Activated T-helper 1 cell treated with Interleukin-2 at 50 U/mL for 16 hours (primary cell): ENCODE data around the gene LEF1.

Experiments
- DNase-seq: peaks from one replicate; pipeline ENCODE4 v3.0.0-alpha.2; 2020; ENCODE audit warnings: low read depth

LEF1 gene

DNA sequence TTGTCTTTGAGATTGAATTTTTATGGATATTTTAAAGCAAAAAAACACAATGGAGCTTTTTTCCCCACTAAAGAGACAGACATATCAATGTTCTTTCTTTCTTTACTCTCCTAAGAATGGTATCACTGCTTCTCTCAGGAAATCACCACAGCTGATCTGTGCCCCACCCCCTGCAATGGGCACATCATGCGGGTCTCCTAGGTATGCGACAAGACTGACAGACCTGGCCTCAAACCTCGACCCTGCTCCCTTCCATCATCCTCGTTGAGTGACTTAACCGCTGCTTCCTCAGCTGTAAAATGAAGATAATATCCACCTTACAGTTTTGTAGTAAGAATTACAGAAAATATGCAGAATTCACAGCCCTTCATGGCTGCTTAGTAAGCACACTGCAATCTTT is 58.3 kb downstream of the LEF1 start:
- DNase-seq, result no peak

DNA sequence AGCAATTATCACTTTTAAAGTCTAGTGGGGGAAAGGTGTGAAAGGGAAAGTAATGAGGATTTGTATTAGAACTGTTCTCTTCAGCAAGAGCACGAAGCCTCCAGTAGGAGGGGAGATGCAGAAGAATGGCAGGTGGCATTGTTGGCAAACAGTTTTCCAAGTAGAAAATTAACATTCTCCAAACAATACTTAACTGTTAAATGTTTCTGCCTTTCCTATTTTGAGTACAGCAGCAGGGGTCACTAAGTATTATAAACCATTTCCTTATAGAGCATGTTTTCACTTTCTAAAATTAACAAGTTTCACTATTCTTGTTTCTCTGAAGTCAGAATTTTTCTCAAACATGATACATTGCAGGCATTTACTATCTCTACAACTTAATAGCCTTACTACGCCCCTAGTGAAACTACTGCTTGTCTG is 58.7 kb downstream of the LEF1 start:
- DNase-seq, result no peak

DNA sequence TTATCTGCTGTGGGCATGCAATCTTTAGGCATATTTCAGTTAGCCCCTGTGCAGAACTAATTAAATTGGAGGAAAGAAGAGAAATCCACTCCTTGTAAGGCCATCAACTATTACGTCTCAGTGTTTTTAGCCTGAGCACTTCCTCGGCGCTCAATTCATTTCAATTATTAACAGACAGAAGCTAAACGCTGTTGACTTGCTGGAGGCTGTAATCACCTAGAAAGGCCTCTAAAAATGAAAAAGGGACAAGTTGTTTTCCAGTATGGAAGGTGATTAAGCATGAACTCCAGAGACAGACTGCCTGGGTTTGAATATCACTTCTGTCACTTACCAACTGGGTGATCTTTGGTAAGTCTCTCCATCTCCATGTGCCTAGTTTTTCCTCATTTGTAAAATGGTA is 59.6 kb downstream of the LEF1 start:
- no peak for DNase-seq

DNA sequence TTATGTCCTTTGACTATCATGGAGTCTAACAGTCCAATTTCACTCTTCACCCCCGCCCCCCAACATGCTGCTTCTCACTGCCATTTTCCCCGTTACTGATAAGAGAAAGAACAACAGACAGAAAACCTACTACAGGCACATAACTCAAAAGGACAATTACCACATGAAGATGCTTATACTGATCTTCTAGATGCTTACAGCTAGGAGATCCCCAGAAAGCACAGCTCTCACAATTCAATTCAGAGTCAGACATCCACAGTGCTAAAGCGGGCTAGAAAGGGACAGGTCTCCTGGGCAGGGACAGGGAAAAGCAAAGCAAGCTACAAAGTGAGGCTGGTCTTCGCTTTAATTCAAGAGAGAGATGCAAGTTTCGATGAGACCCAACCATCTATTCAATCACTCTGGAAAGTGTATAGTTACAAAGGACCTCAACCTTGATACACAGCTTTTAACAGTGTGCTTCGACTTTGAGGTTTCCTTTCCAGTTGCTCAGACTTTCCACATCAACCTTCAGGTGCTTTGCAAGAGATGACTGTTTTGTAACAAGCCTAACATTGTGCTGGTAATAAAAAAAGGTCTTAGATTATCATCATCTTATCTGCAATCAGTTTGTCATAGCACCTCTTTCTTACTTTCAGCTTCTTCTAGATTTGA is 60.9 kb downstream of the LEF1 start:
- no peak for DNase-seq

DNA sequence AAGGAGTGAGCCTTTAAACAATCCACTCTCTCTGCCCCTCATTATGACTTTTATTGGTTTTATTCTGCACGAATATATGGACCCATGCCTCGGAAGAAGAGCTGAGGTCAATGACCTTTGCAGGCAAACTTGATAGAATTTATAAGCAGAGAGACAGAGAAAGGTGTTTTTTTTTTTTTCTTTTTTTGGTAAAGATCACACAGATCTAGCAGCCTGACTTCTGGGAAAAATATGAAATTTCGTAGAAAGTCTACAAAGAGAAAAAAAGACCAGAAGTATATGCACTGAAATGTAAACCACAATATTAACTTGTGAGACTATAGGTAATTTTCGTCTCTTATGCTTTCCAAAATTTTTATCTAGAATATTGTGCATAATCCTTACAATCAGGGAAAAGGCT is 61.6 kb downstream of the LEF1 start:
- DNase-seq, result no peak

DNA sequence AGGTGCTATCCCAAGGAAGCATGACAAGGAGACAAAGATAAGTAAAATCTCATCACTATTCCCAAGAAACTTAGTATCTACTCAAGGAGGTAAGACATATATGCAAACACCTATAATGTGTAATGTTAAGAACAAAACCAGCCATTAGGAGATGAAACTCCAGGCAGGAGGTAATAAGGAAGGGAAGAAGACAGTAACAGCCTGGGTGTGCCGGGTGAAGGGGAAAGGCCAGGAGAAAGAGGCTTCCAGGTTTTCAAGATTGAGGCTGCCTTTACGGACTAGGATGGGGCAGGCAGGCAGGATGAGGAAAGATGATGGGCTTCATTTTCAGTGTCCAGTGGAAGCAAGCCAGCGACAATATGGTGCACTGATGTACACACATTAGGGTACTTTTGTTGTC is 62.5 kb downstream of the LEF1 start:
- DNase-seq, result no peak

DNA sequence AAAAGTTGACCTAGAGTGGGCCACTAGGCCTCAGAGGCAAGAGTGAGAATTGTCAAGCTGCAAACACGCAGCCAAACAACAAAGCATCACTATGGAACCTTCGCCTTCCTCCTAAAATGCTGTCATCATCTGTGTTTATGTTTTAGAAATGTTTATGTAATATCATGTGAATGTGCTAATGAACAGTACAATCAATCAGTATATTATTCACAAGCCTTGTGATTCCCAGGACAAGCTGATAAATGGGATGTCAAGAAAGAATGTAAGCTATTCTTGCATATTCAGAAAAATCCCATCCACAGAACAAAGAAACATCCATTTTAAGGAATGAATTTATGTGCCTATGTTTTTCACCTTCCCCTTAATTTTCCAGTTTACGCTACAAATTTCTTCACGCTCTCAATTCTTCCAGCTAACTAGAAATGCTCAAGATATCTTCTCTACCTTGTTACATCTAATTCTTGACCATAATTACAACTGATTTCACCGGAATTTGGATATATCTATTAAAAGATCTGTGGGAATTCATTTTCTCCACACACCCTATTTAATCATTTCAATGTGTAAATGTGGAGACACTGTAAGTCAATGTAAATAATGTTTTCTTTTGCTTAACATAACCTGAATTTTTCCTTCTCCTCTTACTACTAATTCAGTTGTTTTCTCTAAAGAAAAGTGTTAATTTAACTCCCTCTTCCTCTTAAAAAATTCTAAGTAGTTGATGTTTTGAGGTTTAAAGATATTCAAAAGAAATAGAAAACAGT is 65.5 kb downstream of the LEF1 start:
- no peak for DNase-seq

DNA sequence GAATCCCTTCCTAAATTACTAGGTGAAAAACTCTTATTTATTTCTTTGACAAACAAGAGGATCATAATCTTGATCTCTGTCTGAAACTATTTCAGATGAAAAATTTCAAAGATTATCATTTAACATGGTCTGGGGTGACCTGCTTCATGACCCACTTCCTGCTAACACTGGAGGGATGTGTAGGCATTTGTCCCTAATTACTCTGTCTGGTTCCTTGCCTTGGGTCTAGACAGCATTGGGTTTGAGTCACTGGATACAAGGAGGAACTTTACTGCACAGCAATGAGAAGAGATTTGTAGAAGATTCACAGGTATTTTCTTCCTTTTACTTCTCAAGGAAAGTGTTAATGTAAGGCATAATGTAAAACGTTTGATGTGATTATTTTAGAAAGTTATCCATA is 67.9 kb downstream of the LEF1 start:
- DNase-seq, result no peak

DNA sequence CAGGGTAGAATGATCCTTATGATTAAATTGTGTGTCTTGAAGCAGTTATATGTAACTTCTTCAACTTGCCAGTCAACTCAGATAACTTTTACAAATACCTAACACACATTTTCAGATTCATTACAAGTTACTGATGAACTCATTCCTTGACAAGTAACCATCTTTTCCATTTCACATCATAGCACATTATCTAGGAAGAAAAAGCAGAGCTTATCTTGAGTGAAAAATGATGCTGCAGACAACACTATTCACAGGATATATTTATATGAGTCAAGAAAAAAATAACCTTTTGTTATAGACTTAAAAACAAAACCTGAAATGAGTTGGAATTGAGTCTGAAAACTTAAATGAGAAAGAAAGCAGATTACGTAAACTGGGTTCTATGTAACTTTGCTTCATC is 68.9 kb downstream of the LEF1 start:
- no peak for DNase-seq

DNA sequence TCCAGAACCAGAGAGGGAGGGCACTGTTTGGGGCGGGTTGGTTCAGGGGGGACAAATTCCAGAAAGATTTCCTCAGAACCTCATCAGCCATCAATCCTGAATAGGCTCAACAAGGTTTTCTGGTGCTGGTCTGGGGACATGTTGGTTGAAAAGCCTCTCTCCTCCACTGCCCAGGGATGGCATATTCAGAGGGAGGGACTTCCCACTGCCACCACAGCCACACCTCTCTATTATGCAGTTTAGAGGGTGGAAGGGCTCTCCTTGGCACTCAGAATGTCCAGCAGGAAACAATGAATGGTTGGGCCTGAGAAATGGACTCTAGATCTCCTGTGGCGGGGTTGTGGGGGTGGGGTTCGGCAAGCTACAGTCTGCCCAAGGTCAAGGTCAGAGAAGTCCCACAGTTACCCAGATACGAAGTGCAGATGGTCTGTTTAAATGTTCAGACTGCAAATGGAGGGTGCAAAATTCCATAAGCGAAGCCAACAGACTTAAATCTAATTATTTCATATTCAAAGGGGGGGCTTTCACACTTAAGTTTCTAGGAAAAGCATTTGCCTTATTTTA is 70.7 kb downstream of the LEF1 start:
- no peak for DNase-seq

DNA sequence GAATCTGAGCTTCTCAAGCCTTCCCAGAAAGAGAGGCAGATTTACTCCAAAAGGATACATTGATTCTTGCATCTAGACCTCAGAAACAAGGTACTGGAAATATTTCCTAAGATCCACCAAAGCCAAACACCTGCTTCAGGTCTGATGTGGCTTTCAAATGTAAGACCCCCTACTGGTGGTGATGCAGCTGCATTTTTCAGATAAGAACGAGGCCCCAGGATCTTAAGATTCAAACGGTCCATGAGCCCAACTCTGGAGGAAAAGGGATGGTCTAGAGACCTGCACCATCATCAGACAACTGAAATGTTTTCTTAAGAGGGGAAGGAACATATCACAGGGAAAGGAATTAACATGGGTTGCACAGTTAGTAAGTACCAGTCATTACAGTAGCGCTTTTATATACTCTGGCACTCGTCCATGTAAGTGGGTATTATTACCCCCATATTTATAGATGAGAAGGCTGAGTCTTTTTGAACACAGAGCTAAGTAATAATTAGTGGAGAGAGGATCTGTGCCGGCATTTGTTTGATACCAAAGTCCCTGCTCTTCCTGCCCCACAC is 73.7 kb downstream of the LEF1 start:
- DNase-seq, result no peak

DNA sequence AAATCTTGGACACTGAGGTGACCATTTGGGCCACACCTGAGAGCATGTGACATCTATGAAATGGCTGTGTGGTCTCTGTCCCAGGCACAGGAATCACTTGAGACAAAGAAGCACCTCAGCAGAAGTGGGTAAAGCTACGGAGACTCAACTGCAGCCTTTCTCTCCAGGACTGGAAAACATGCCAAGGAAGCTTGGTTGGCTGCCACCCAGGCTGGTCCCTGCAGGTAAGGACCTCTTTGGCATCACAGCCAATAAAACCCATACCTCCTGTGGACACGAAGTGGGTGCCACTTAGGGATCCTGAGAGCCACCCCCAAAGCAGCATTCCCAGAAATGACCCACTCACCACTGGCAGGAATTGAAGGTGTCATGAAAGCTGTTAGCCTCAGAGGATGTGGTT is 74.6 kb downstream of the LEF1 start:
- no peak for DNase-seq

DNA sequence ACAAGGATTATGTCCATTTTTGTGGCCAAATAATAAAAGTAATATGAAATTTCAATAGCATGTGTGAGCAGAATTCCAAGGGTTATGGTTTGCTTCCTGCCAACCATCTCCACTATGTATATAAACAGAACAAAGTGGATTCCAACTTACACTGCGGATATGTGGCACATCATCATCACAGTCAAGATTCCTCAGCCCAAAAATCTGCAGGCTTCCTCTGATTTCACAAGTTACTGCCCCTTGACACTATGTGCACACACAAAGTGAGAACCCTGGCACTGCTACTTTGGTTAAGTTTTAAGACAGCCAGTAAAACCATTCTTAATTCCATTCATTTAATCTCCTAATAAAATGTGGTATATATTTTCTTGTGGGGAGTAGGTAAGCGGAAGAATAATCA is 76.4 kb downstream of the LEF1 start:
- DNase-seq, result no peak

DNA sequence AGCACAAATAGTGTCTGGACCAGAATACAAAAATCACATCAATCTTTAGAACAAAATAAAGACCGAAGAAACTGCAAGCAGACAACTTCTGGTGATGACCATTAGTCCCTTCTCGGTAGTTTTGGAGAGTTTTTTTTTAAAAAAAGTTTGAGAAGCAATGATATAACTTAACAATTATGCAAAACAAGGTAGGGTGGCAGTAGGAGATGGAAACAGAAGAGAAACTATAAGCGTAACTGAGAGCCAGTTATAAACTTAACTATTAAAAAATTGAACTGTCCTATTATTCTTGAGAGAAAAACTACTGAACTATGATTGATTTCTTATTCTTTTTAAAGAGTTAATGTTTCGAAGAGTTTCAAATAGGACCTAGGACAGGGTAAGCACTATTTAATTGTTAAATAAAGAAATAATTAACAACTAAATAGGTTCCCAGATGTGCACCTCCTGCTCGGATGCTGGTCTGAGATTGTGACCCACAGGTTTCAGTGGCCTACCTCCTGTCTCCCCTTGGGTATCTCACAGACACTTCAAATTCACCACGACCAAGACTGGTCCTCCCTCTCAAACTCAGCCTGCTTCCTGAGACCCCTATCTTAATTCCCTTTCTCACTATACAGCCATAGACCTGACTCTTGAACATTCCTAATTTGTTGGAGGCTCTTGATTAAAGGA is 81.3 kb downstream of the LEF1 start:
- DNase-seq, result no peak

DNA sequence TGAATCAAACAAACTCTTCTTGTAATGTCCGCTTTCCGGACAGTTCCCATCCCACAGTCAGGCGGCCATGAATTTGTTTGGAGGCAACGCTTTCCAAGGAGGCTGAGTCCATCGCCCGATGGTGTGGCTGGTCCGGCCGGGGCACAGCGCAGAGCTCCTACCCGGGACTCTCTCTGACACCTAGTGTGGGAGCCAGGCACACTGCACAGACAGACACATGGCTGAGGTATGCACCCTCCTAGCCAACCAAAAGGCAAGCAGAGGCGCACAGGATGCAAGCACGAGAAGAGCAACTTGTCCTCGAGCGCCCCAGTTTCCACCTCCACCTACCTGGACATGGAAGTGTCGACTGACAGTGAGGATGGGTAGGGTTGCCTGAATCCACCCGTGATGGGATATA is 87.5 kb downstream of the LEF1 start:
- DNase-seq, result no peak

DNA sequence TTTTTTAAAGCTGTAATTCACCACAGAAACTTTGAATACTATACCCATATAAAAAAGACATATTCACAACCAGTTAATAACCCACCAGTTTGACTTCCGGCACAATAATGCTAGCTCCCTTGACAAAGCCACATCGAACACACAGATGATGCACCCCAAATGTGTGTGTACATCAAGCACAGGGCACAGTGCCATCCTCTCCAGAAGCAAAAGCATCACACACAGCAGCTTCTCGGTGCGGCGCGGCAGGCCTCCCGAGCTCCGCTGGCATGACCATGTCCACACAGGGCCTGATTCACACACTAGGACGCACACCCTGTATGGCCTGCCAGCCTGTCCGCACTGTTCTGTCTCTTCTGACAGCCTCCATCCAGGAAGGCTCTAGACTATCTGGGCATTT is 88.0 kb downstream of the LEF1 start:
- peak; percentile 7 for DNase-seq

DNA sequence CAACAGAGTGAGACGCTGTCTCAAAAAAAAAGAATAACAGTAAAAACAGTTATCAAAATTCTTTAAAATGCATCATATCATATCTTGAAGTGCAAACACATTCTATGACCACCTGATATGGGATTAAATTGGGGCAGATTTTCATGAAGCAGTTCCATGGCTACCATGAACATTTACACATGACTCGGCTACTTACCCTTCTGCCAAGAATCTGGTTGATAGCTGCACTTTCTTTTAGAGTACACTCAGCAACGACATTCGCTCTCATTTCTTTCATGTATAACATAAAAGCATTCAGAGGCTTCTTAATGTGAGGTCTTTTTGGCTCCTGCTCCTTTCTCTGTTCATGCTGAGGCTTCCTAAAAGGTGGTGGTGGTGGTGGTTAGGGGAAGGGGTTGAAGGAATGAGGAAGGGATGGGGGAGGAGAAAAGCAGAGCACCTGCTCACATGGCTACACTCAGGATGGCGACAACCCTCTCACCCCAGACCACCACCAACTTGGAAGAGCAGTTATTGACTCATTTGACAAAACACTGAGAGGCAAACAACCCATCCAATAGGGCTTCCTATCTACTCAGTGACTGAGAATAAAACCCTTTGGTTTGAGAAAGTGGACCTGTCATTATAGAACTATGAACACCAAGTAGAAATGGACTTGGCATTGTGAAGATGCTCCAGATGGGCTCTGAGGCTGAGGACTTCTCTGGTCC is 90.6 kb downstream of the LEF1 start:
- DNase-seq, result no peak

DNA sequence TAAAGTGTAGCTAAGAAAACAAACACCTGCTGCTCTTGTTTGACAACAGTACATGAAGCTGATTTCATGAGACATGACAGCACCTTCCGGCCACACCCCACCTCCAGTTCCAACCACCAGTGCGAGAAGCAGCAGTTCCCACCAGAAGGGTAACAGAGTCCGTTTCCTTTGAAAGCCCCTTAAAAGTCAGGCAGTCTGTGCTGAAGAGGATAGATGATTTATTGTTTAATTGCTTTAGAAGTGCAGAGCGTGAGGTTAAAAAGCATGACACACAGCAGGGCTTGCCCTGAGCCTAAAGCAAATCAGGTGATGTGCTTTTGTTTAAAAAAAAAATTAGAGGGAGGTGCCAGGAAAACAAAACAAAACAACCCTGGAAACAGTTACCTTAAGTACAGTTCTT is 96.4 kb downstream of the LEF1 start:
- peak; percentile 18 for DNase-seq

DNA sequence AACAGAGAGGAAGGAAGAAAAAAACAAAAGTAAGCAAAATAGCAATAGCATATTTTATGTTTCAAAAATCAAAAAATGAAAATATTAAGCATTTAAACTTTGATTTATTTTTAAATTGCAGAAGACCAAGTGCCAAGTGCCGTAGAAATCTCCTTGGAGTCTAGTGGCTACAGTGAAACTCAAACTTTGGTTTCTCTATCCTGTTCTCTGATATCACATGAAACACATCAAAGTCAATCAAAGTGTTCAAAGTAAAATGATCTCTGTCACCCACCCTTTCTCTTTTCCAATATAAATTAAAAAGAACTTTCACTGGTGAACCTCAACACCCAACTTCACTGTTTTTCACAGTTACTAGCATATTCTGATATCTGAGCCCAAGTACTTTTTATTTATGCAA is 98.0 kb downstream of the LEF1 start:
- no peak for DNase-seq

DNA sequence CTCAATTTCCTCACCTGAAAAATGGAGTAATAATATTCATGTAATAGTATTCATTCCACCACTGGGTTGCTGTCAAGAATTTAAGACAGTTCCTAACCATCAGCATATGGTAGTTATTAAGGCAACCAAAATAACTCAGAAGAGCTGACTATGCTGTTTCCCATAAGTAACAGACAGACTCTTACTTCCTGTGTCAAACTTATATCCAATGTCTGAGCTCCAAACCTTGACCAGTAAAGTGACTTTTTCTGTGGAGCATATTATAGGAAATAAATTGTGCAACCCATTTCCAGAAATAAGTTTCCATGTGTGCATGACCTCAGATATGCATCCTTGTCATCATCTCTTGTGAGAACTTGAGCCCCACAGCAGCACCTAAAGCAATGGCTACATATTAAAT is 100.3 kb downstream of the LEF1 start:
- DNase-seq, result no peak

DNA sequence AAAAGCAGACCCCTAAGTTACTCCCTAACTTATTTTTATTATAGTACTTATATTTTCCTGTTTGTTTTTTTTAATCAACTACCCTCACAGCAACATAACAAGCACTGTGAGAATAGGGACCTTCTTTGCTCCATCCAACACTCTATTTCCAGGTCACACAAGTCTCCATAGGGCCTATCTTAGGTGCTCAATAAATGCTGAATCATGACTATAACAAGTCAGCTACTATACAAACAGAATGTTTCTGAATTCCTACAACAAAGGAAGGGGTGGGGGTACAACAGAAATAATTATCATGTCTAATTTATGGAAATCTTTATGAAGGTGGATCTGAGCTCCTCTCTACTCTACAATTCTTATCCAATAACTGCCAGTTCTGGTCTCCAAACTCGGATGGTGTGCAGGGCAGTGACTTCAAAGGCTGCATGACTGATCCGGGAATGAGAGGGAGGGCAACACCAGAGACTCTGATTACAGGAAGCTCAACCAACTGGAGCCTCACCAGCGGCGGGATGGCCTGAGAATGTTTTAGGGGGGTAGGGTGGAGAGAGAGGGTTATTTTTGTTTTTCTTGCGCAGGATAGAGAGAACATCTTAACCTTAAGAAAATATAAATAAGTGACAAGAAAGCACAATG is 107.9 kb downstream of the LEF1 start:
- DNase-seq, result no peak

DNA sequence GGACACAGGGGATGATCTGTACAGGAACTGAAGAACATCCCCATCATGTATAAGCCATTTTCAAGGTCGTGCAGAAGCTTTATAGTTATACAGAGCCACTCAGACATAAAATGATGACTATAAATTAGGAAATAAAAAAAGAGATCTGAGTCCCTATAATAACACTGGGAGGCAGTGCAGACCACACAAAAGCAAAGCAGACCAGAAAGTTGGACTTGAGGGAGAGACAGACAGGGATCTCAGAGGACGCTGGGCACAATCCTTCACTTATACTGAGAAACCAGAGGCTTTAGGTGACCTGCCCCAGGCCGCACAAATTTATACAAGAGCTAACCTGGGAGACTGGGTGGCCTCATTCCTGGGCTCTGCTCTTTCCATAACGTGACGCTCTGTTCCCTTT is 108.6 kb downstream of the LEF1 start:
- DNase-seq, result no peak
